ENCODE data around the gene TSLP.

TSLP gene

DNA sequence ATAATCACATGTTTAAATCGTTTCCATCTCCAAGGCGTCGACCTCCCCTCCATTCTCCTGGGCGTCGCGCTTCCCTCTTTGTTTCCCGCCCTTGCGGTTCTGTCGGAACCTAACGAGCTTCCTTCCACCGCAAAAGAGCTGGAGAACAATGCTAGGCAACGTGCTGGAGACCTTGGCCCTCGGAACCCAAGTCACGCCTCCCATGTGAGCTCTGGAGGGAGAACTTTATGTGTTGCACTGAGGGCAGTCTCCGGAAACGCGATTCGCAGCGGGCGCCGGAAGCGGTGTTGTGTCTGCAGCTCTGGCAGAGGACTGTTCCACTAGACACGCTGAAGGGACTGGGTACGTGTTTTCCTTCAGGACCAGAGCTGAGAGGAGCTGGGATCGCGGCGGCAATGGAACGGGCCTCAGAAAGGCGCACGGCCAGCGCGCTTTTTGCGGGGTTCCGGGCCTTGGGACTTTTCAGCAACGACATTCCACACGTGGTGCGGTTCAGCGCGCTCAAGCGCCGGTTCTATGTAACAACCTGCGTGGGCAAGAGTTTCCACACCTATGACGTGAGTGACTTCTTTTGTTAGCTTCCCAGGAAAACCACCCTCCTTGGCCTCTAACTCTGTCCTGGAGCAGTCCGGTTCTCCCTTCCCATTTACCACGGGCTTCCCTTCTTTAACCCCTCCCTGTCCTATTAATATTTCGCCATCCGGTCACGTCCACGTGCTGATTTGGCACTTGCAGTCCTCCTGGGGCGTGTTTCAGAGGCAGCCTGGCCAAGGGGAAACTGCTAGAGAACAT, 20.7 kb downstream of the TSLP start, which contains the start of gene WDR36:
Gene WDR36, plus strand, starts transcription at position 287 of the 792 bp plus-strand sequence. Its CDS starts 109 bp downstream, at position 396.
- FAIRE-seq, result peak; percentile 98
- TF ChIP-seq POLR2A (IDR thresholded peaks at IDR 0.05; ENCODE audit: low read depth, low read length) (peak; percentile 83), POLR2AphosphoS5 (IDR thresholded peaks at IDR 0.05; ENCODE audit: low read depth, low read length) (peak; percentile 92), SPI1 (IDR thresholded peaks at IDR 0.05; ENCODE audit: low read depth, low read length) (no peak), TAF1 (IDR thresholded peaks at IDR 0.05; ENCODE audit: low read depth, low read length) (peak; percentile 92), POU2F2 (IDR thresholded peaks at IDR 0.05; ENCODE audit: low read depth, low read length) (peak; percentile 91), PAX5 (IDR thresholded peaks at IDR 0.05; ENCODE audit: insufficient read depth, low read length, severe bottlenecking) (no peak)
- DNase-seq (ENCODE audit: insufficient read length, low spot score), result peak; percentile 61

DNA sequence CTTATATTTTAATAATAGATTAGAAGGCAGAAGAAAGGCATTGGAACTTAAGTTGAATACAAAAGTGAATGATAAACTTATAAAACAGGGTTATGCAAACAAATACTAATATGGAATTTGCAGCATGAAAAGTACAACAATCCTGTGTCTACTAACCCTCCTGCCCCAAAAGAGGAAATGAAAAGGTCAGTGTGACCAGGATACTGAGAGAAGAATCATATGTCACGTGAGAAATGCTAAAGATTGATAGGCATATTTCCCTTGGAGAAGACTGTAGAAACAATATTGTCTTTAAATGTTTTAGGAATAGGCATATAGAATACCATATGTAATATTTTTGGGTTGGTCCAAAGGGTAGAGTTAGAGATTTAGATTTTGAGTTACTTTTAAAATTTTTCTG, 24.5 kb downstream of the TSLP start:
- FAIRE-seq, result no peak
- DNase-seq (ENCODE audit: insufficient read length, low spot score), result no peak
- no peak for TF ChIP-seq TAF1 (IDR thresholded peaks at IDR 0.05; ENCODE audit: low read depth, low read length)
- no peak for TF ChIP-seq PAX5 (IDR thresholded peaks at IDR 0.05; ENCODE audit: insufficient read depth, low read length, severe bottlenecking)
- no peak for TF ChIP-seq POLR2A (IDR thresholded peaks at IDR 0.05; ENCODE audit: low read depth, low read length)
- no peak for TF ChIP-seq POLR2AphosphoS5 (IDR thresholded peaks at IDR 0.05; ENCODE audit: low read depth, low read length)
- TF ChIP-seq POU2F2 (IDR thresholded peaks at IDR 0.05; ENCODE audit: low read depth, low read length), result no peak
- TF ChIP-seq SPI1 (IDR thresholded peaks at IDR 0.05; ENCODE audit: low read depth, low read length), result peak; percentile 83

DNA sequence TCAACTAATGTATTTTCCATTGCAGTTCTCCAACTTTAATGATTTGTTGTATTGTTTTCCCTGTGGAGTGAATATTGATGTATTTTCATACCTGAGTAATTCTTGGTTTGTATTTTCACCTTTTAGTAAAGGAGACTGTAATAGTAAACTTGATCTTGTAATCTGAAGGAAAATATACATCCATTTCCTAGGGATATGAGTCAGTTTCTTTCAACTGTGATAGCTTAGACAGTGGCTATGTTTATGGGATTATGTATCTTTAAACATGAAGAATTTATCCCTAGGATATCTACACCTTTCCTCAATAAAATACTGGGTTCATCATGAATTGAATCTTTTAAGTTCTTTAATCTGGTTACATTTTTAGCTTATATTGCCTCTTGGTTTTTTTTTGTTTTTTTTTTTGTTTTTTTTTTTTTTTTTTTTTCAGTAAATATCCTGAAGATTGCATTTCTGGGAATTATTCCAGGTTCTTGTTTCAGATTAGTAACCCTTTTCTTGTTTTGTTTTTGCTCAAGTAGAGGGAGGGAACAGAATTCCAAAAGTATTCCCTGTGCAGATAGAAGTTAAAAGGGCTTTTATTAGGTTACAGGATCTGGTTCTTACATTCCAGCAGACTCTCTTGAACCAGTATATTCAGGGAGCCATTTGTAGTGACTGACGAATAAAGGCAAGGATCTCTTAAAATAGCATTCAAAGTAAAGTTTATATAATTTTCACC, 27.7 kb downstream of the TSLP start:
- no peak for DNase-seq (ENCODE audit: insufficient read length, low spot score)
- FAIRE-seq, result no peak
- no peak for TF ChIP-seq PAX5 (IDR thresholded peaks at IDR 0.05; ENCODE audit: insufficient read depth, low read length, severe bottlenecking)
- TF ChIP-seq POLR2AphosphoS5 (IDR thresholded peaks at IDR 0.05; ENCODE audit: low read depth, low read length), result no peak
- no peak for TF ChIP-seq SPI1 (IDR thresholded peaks at IDR 0.05; ENCODE audit: low read depth, low read length)
- no peak for TF ChIP-seq POU2F2 (IDR thresholded peaks at IDR 0.05; ENCODE audit: low read depth, low read length)
- TF ChIP-seq TAF1 (IDR thresholded peaks at IDR 0.05; ENCODE audit: low read depth, low read length), result no peak
- no peak for TF ChIP-seq POLR2A (IDR thresholded peaks at IDR 0.05; ENCODE audit: low read depth, low read length)

DNA sequence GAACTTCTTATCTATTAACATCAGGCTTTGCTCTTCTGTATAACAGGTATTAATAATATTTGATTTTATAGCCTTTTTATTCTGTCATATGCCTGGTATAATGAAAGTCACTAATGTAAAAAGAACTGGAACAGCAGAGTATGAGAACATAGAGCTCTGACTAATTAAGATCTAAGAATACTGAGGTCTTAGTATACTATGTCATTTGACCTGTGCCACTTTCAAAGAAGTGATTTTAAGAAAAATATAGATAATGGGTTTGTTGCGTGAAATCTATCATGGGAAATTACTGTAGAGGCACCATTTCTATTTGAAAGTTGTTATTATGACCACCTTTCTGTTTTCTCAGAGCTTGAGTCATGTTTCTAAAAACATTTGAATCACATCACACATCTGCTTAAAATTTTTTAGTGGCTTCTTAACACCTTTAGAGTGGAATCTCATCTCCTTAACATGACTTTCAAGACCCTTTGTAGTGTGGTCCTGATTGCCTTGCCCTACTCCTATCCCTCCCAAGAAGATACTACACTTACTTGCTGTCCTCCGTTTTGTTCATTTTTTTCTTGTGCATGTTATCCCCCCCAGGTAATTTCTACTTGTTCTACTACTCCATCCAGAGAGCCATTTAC, 34.9 kb downstream of the TSLP start:
- FAIRE-seq (peak; percentile 5), DNase-seq (ENCODE audit: insufficient read length, low spot score) (no peak)
- TF ChIP-seq POLR2A (IDR thresholded peaks at IDR 0.05; ENCODE audit: low read depth, low read length), result no peak
- no peak for TF ChIP-seq TAF1 (IDR thresholded peaks at IDR 0.05; ENCODE audit: low read depth, low read length)
- no peak for TF ChIP-seq SPI1 (IDR thresholded peaks at IDR 0.05; ENCODE audit: low read depth, low read length)
- no peak for TF ChIP-seq PAX5 (IDR thresholded peaks at IDR 0.05; ENCODE audit: insufficient read depth, low read length, severe bottlenecking)
- TF ChIP-seq POLR2AphosphoS5 (IDR thresholded peaks at IDR 0.05; ENCODE audit: low read depth, low read length), result no peak
- TF ChIP-seq POU2F2 (IDR thresholded peaks at IDR 0.05; ENCODE audit: low read depth, low read length), result no peak

DNA sequence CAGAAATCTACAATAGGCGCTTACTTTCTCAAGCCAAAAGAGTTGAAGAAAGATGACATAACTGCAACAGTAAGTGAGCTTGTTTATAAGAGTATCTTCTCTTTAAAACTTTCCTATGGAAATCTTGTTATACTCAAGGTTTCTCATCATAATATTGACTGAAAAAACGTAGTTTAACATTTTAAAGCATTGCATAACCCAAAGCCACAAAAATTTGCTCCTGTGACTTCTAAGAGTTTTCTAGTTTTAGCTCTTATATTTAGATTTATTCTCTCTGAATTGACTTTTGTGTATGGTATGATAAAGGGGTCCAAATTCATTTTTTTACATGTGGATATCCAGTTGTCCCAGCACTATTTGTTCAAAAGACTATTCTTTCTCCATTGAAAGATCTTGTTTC, 35.9 kb downstream of the TSLP start:
- FAIRE-seq (no peak), DNase-seq (ENCODE audit: insufficient read length, low spot score) (no peak)
- TF ChIP-seq SPI1 (IDR thresholded peaks at IDR 0.05; ENCODE audit: low read depth, low read length) (no peak), POLR2AphosphoS5 (IDR thresholded peaks at IDR 0.05; ENCODE audit: low read depth, low read length) (no peak), POLR2A (IDR thresholded peaks at IDR 0.05; ENCODE audit: low read depth, low read length) (no peak), POU2F2 (IDR thresholded peaks at IDR 0.05; ENCODE audit: low read depth, low read length) (no peak), PAX5 (IDR thresholded peaks at IDR 0.05; ENCODE audit: insufficient read depth, low read length, severe bottlenecking) (no peak), TAF1 (IDR thresholded peaks at IDR 0.05; ENCODE audit: low read depth, low read length) (no peak)

DNA sequence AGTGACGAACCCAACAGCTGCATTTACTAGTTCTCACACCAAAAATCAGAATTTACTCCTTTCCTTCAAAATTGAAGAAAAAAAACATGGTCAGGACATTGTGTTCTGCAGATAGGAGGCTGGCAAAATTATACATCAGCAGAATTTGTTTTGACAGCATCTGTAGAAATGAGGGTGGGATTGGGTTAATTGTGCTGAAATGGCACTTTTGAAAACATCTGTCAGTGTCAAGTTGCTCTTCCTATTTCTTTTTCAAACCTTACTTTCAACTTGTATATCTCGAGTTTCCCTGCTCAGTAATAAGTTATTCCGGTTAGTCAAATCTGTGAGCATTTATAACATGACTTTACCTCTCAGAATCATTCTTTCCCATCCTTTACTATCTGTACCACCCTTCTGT, 40.4 kb downstream of the TSLP start:
- no peak for DNase-seq (ENCODE audit: insufficient read length, low spot score)
- TF ChIP-seq TAF1 (IDR thresholded peaks at IDR 0.05; ENCODE audit: low read depth, low read length) (no peak), POLR2A (IDR thresholded peaks at IDR 0.05; ENCODE audit: low read depth, low read length) (no peak), POU2F2 (IDR thresholded peaks at IDR 0.05; ENCODE audit: low read depth, low read length) (no peak), SPI1 (IDR thresholded peaks at IDR 0.05; ENCODE audit: low read depth, low read length) (no peak), POLR2AphosphoS5 (IDR thresholded peaks at IDR 0.05; ENCODE audit: low read depth, low read length) (no peak), PAX5 (IDR thresholded peaks at IDR 0.05; ENCODE audit: insufficient read depth, low read length, severe bottlenecking) (no peak)
- FAIRE-seq, result peak; percentile 69

DNA sequence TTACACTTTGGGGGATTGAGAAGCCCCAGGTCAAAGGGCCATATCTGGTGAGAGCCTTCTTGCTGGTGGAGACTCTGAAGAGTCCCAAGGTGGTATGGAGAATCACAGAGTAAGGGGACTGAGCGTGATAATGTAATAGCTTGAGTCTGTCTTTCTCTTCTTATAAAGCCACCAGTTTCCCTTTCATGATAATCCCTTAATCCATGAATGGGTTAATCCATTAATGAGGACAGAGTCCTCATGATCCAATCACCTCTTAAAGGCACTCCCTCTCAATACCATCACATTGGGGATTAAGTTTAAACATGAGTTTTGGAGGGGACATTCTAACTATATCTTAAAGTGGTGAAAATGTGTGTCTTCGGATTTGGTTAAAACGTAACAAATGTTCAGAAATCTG, 42.2 kb downstream of the TSLP start:
- no peak for DNase-seq (ENCODE audit: insufficient read length, low spot score)
- TF ChIP-seq POLR2A (IDR thresholded peaks at IDR 0.05; ENCODE audit: low read depth, low read length) (no peak), POU2F2 (IDR thresholded peaks at IDR 0.05; ENCODE audit: low read depth, low read length) (no peak), POLR2AphosphoS5 (IDR thresholded peaks at IDR 0.05; ENCODE audit: low read depth, low read length) (no peak), SPI1 (IDR thresholded peaks at IDR 0.05; ENCODE audit: low read depth, low read length) (no peak), TAF1 (IDR thresholded peaks at IDR 0.05; ENCODE audit: low read depth, low read length) (no peak), PAX5 (IDR thresholded peaks at IDR 0.05; ENCODE audit: insufficient read depth, low read length, severe bottlenecking) (no peak)

DNA sequence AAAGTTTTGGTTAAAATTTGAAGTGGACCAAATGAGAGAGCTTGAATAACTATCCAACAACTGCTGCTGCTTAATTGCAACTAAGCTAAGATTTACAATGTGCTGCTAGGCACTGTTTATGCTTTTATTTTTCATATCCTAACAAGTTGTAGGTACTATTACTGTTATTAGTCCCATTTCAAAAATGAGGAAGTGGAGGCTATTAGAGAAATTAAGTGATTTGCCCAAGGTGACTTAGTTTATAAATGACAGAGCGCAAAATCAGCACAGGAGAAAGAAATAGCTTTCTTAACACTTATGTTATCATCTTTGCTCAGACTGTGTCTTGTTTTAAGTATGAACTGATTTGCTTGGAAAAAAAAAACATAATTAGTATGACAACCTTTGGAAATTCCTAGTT, 43.7 kb downstream of the TSLP start:
- no peak for TF ChIP-seq POLR2A (IDR thresholded peaks at IDR 0.05; ENCODE audit: low read depth, low read length)
- TF ChIP-seq SPI1 (IDR thresholded peaks at IDR 0.05; ENCODE audit: low read depth, low read length), result peak; percentile 88
- no peak for FAIRE-seq
- DNase-seq (ENCODE audit: insufficient read length, low spot score), result no peak

More for the DNA sequence above, 42.2 kb downstream of the TSLP start:
- FAIRE-seq, result peak; percentile 68

DNA sequence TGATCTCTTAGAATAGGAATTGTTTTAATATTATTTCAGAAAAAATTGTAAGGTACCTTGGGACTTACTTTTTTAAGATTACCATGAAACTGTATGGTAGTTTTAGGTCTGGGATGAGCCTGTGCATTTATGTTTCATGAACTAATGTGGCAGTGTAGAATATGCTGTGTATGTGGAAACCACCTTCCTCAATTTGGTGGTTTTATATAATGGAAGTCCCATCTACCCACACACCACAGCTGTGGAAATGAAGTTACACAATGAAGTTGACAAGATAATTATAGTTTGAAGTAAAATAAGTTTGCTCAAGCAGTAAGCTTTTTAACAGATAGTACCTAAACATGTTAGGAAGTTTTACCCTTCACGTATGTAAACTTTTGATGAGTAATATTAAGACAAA, 45.0 kb downstream of the TSLP start:
- DNase-seq (ENCODE audit: insufficient read length, low spot score) (no peak), FAIRE-seq (peak; percentile 84)
- TF ChIP-seq PAX5 (IDR thresholded peaks at IDR 0.05; ENCODE audit: insufficient read depth, low read length, severe bottlenecking) (no peak), POLR2A (IDR thresholded peaks at IDR 0.05; ENCODE audit: low read depth, low read length) (no peak), POU2F2 (IDR thresholded peaks at IDR 0.05; ENCODE audit: low read depth, low read length) (no peak), TAF1 (IDR thresholded peaks at IDR 0.05; ENCODE audit: low read depth, low read length) (no peak), POLR2AphosphoS5 (IDR thresholded peaks at IDR 0.05; ENCODE audit: low read depth, low read length) (no peak), SPI1 (IDR thresholded peaks at IDR 0.05; ENCODE audit: low read depth, low read length) (0 out of 2 replicates have a peak, but pooled peaks have one; percentile 1)
